ENCODE data around the gene PGGT1B.
A peak's percentile ranks its signal among the peaks of the same experiment; 100 is the strongest.

PGGT1B gene

DNA sequence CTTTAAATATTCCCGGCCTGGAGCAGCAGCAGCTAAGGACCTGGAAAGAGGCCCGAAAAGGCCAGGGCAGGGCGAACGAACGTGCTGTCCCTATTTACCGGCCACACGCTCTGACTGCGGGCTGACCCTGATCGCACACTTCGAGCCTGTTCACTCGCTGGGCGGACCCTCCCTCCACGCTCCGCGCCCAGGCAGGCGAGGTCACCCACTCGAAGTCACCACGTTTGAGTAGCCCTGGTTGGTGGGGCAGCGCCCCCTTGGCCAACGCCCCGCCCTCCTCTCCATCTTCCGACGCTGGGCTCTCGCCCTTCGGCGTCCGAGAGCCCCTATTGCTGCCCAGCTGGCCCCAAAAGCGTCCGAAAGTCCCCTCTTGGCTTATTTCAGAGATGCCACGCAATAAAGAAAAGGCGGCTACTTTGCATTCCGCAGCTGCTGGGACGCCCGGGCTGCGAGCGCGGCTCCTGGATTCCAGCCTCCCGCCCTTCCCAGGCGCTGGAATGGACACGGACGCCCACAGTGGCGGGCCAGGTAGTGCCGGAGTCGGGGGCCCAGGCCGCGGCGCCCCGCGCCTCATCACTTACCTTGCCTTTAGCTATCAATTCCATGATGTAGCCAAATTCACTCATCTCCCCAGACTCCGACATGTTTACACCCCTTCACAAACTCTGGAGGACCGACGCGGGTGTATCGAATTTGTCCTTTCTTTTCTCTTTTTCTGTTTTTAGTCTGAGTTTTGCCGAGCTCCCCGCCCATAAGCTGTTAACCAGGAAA, 83.1 kb downstream of the PGGT1B start:
- DNase-seq, result no peak

DNA sequence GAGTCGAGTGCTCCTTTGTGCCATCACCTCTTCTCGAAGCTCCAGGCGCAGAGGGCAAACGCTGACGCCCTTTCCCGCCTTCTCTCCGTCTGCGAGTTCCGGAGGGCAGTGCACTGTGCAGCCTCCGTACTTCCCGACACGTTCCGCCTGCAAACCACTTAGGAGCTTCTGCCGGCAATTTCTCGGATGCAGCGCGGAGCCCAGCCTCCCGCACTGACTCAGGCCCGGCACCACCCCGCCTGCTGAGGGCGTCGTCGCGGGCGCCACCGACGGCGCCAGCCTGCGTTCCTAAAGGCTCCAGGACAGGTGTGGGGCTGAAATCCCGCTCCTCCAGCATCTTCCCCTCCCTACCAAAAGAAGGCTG, 83.7 kb downstream of the PGGT1B start:
- DNase-seq, result no peak

DNA sequence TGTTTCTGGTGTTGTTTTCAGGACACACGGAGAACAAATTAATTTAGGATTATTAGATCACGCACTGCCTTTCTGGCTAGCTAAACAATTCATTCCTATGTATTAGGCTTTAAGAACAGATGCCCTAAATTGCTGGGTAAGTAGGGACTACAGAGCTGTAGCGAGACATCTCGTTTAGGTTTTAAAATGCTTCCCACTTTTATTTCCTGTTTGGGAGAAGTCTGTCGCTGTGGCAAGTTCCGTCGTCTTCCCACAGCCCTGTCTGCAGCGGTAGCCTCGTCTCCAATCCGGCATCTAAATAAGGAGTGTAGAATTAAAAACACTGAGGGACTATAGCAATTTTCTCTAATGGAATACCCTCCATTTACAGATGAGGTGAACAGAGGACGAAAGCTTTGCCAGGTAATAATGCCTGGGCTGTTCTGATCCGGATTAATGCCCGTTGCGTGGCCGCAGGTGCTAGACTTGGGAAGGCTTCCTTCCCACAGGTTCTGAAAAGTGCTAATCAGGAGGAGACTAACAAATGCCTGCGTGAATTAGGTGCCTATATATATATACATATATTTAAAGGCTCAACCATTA, 91.7 kb downstream of the PGGT1B start:
- no peak for DNase-seq

DNA sequence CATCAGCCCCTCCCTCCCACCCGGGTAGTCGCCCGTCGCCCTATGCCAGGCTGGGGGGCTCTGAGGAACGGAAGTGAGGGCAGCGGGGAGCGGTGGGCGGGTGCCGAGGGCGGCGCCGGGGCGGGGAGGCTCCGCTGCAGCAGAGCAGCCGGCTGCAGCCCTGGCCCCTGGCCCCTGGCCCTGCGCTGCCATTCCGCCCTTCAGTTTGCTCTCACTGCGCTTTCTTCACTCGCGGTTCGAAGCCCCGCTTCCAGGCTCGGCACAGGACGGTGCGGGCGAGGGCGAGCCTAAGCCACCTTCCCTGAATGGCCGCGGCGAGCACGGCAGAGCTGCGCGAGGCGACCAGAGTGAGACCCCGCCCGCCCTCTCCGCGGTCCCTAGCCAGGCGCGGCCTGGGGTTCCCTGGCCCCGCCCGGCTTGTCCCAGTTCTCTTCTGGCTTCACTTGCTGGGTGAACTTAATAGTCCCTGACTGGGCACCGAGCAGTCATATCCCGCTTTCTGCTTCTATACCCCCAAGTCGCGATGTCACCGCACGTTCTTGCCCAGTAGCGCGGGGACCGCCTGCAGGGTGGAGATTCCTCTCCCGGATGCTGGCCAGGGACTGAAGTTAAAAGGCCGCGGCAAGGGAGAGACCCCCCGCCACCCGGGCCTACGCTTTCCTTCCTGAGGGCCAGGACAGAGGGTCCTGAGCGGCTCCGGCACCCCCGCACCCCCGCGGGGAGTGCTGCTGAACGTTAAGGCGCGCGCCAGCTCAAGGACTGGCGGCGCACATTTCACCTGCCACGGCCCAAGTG, 92.3 kb downstream of the PGGT1B start:
- DNase-seq, result no peak

DNA sequence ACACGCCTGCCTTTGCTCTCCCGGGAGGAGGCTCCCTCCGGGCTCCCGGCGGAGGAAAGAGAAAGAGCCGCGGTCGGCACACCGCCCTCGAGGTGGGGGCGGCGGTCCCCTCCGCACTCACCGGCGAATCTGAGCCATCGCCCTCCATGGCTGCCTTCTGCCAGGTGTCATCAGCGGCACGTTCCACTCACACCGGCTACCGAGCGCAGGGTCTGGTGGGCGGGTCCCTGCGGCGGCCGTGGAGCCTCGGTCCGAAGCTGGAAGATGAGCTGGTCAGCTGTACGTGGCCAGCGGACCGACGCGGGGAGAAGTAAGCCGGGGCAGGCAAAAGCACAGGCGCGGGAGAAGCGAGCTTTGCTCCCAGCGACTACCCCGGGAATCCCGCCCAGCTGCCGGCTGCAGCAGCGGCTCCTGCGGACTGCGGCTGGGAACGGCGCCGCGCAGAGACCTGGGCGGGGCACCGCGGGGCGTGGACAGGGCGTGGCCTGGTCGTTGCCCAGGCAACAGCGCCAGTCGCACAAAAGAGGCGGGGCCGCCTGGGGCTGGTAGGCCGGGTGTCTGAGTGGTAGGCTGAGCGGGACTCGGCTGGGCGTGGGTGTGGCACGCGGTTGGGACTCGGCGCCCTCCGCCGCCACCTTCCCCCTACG, 93.1 kb downstream of the PGGT1B start, which contains the start of gene TRIM36:
TRIM36 (minus strand) TSS at position 422 of the 647 bp plus-strand sequence; CDS start at position 148, 274 bp downstream.
- peak; percentile 63 for DNase-seq

DNA sequence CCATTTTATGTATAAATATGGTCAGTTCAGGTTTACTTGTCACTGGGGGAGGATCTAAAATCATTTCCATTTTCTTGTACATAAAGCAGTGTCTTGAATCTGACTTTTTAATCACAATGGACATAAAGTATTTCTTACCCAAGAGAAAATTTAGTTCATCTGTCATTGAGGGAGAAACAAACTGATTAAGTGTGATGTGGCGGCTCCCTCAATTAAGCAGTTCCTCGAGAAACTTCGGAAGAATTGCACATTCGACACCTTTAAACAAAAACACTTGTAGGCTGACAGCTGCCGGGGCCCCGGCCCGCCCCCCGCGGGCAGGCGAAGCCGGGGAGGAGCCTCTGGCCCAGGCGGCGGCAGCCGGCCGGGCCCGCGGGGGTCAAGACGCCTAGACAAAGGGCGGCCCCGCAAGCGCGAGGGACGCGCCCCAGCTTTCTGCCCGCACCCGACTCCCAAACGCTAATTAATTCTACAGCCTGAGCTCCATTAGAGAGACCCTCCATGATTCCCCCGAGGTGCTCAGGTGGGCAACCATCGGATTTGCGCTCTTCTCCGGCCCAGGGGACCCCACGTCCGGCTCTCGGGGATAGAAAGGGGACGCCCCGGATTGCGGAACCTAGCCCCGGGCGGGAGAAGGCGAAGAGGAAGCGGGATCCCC, 93.7 kb downstream of the PGGT1B start:
- no peak for DNase-seq

DNA sequence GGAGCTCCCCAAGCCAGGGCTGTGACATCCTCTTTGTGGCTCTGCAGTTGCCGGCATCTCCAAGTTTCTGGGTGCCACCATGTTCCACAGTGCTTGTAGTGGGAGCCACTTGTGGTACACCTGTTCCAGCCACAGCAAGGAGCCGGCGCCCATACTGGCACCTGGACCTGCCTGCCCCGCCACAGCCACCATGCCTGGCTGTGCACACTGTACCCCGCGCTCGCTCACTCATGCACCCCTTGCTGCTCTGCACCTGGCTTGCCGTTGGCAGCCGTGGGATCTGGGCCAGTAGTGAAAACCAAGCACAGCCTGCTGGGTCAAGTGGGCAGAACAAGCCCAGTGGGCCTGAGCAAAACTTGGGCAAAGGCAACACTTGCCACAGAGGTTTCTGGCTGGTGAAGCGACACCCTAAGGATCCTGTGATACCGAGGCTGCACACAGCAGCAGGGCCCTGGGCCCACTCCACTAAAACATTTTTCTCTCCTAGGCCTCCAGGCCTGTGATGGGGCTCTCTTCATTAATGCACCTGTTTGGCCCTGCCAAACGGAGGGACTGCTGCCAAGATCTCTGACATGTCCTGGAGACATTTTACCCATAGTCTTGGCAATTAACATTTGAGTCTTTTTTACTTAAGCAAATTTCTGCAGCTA, 95.8 kb downstream of the PGGT1B start:
- no peak for DNase-seq

DNA sequence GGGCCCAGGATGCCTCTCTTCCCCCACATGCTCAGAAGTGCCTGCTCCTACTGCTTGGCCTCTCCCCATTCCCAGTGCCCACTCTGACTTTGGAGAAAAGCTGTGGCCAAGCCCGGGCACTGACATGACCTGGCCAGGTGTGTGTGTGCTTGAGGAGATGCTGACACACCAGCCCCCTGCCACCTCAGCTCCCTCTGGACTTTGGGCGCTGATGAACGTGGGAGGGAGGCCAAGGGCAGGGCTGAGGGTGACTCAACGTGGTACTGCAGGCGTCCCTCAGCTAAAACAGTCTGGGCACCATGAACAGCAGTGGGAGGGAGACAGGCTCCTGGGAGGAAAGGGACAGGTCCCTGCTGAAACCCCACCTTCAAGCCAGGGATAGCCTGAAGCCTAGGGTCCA, 96.9 kb downstream of the PGGT1B start:
- no peak for DNase-seq

DNA sequence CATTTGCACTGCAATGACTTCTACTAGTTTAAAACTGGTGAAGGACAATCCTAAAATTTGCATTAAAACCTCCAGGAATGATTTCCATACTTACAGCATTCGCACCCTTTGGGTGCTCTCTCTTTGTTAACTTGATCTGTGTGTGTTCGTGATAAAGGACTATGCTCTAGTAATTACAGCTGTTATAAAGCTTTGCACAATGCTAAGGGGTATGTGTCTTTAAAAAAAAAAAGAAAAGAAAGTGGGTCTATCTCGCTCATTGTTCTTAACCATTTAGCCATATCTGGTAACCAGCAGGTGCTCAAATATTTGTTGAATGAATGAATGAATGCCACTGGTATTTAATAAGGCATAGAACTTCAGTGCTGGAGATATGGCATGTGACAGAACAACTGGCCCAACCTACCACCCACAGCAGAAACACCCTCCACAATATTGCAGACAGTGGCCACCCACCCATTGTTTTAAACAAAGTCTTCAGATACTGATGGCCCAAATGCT, 101.7 kb downstream of the PGGT1B start:
- DNase-seq, result no peak
